ENCODE results near the gene RLBP1. TPM values are rescaled to one million over a fixed set of nuclear protein-coding genes. Genes with fewer than 3 reads are reported as not detected.

RLBP1 gene
- total and polyA plus RNA-seq, 4 donors = 0.83 to 4.5 (median 3.6) TPM

Other genes with a start within 250 kb of the RLBP1 start
- 10 to 100 TPM; 67.2 to 75.7 TPM for gene ABHD2, start 133.1 kb downstream of the RLBP1 start, total RNA-seq
- gene ABHD2, start 133.1 kb downstream of the RLBP1 start, polyA plus RNA-seq (ENCODE audit: insufficient read length in 2 of 2) = 10 to 100 TPM; 47.1 to 63.1 TPM
- gene FANCI, start 22.4 kb upstream of the RLBP1 start, total RNA-seq = 10 to 100 TPM; 19.7 to 22.5 TPM
- gene FANCI, start 22.4 kb upstream of the RLBP1 start, polyA plus RNA-seq (ENCODE audit: insufficient read length in 2 of 2) = 10 to 100 TPM; 17.2 to 21.9 TPM
- 10 to 100 TPM; 26.9 to 48.0 TPM for gene POLG, start 113.2 kb upstream of the RLBP1 start, total RNA-seq
- gene POLG, start 113.2 kb upstream of the RLBP1 start, polyA plus RNA-seq (ENCODE audit: insufficient read length in 2 of 2) = 10 to 100 TPM; 44.7 to 53.8 TPM

All from spinal cord (tissue), 4 donors.